Esophagus (tissue), 2 donors: Measurements from ENCODE around the gene IKBKG. TPM values are rescaled to one million over a fixed set of nuclear protein-coding genes. Genes with fewer than 3 reads are reported as not detected.
A peak's percentile ranks its signal among the peaks of the same experiment; 100 is the strongest.
"Not testable (repeated sequence)": the region's sequence is repeated elsewhere in the genome, so short reads cannot be mapped to it uniquely, and the experiment has no call there.

Experiments
- H3K27ac ChIP-seq, 2 donors: one replicate each; pipeline ENCODE4 v1.5.1; 2013; ENCODE audit warnings: low read depth in 2 of 2, mild to moderate bottlenecking in 2 of 2, inconsistent platforms in 1 of 2, low read length in 1 of 2, moderate library complexity in 1 of 2
- H3K27me3 ChIP-seq, 2 donors: one replicate each; pipeline ENCODE4 v1.6.1; 2013; ENCODE audit warnings: low read length in 2 of 2, control low read depth in 1 of 2, mild to moderate bottlenecking in 1 of 2; ENCODE audit not compliant: insufficient read depth in 2 of 2, control insufficient read depth in 1 of 2
- H3K36me3 ChIP-seq, 2 donors: one replicate each; pipeline ENCODE4 v1.6.1; 2013; ENCODE audit warnings: low read length in 1 of 2; ENCODE audit not compliant: control insufficient read depth in 2 of 2, insufficient read depth in 2 of 2
- H3K4me1 ChIP-seq, 2 donors: one replicate each; pipeline ENCODE4 v1.6.1; 2013; ENCODE audit warnings: low read length in 1 of 2; ENCODE audit not compliant: control insufficient read depth in 2 of 2, insufficient read depth in 2 of 2
- H3K4me3 ChIP-seq, 2 donors: one replicate each; pipeline ENCODE4 v1.5.1; 2013; ENCODE audit warnings: low read length in 2 of 2, mild to moderate bottlenecking in 2 of 2, low read depth in 1 of 2, moderate library complexity in 1 of 2
- H3K9me3 ChIP-seq, 2 donors: one replicate each; pipeline ENCODE4 v1.6.1; 2013; ENCODE audit warnings: mild to moderate bottlenecking in 2 of 2, low read depth in 1 of 2, low read length in 1 of 2, moderate library complexity in 1 of 2; ENCODE audit not compliant: control insufficient read depth in 2 of 2, insufficient read depth in 1 of 2
- WGBS, 2 donors: extraction: QIAGEN DNeasy Blood & Tissue Kit; methylation state at CpG; one replicate each; pipeline ENCODE4 v1.1.7; 2013; 5-methylcytosine and 5-hydroxymethylcytosine counted together
- polyA plus RNA-seq, 2 donors: library from polyadenylated mRNA; stranded (reverse); fragments of 200-250 nt; gene quantifications; one replicate each; pipeline ENCODE4 v1.2.3, GENCODE V29; 2013
- donor health status: healthy with polysubstance abuse.
- donor health status: Bipolar disorder and iron deficiency.

IKBKG gene
- polyA plus RNA-seq, 2 donors = 16.2 to 19.7 TPM

GRCh38 chrX:154540365-154540764 lies 7.1 kb upstream of the IKBKG start:
- not testable (repeated sequence) for H3K4me3 ChIP-seq, H3K9me3 ChIP-seq, H3K27me3 ChIP-seq, H3K36me3 ChIP-seq
- Histone ChIP-seq H3K4me1 (peaks cover 0 to 18% of the 10 kb centered on the region in 2 donors), H3K27ac (peak overlapping the region; percentile 64 to 84)
- WGBS, 2 donors = 82 to 83% methylated on average over 7 of the region's 7 CpGs

- Histone ChIP-seq H3K4me3 (no peak overlapping the region), H3K27me3 (no peaks in the 10 kb centered on the region), H3K4me1 (peaks cover 0 to 19% of the 10 kb centered on the region in 2 donors), H3K36me3 (no peaks in the 10 kb centered on the region), H3K27ac (peak overlapping the region; percentile 81 to 84), H3K9me3 (no peaks in the 10 kb centered on the region)
- 47 to 73% methylated on average over 19 of the region's 19 CpGs for WGBS, 2 donors
Measured at GRCh38 chrX:154540897-154541535, 6.4 kb upstream of the IKBKG start.

- H3K36me3 ChIP-seq = no peaks in the 10 kb centered on the region
- WGBS, 2 donors = 53% methylated on average over 5 of the region's 5 CpGs
- peaks cover 0 to 20% of the 10 kb centered on the region in 2 donors for H3K4me1 ChIP-seq
- H3K27ac ChIP-seq = peak overlapping the region; percentile 81 to 84
- H3K4me3 ChIP-seq = no peak overlapping the region
- no peaks in the 10 kb centered on the region for H3K9me3 ChIP-seq
- H3K27me3 ChIP-seq = no peaks in the 10 kb centered on the region
Measured at GRCh38 chrX:154541589-154541895, 5.9 kb upstream of the IKBKG start.

- Histone ChIP-seq H3K27ac (peak overlapping the region; percentile 81 to 84), H3K4me1 (peaks cover 0 to 20% of the 10 kb centered on the region in 2 donors), H3K4me3 (no peak overlapping the region), H3K27me3 (no peaks in the 10 kb centered on the region), H3K9me3 (peaks cover 0 to 4% of the 10 kb centered on the region in 2 donors), H3K36me3 (no peaks in the 10 kb centered on the region)
- 35 to 54% methylated on average over 11 to 12 of the region's 12 CpGs for WGBS, 2 donors
Measured at GRCh38 chrX:154541896-154542722, 5.3 kb upstream of the IKBKG start.

- Histone ChIP-seq H3K36me3 (no peaks in the 10 kb centered on the region), H3K27me3 (no peaks in the 10 kb centered on the region), H3K9me3 (peaks cover 0 to 4% of the 10 kb centered on the region in 2 donors), H3K27ac (peak overlapping the region; percentile 72 to 84), H3K4me3 (no peak overlapping the region), H3K4me1 (peaks cover 0 to 20% of the 10 kb centered on the region in 2 donors)
- 48 to 64% methylated on average over 20 of the region's 20 CpGs for WGBS, 2 donors
Measured at GRCh38 chrX:154542723-154543424, 4.5 kb upstream of the IKBKG start.

GRCh38 chrX:154545673-154546274 lies 1.6 kb upstream of the IKBKG start:
- Histone ChIP-seq H3K36me3 (no peaks in the 10 kb centered on the region), H3K9me3 (peaks cover 0 to 4% of the 10 kb centered on the region in 2 donors), H3K27me3 (no peaks in the 10 kb centered on the region), H3K4me3 (peak overlapping the region in 1 of 2 donors; percentile 49), H3K27ac (no peak overlapping the region), H3K4me1 (peaks cover 0 to 17% of the 10 kb centered on the region in 2 donors)
- WGBS, 2 donors = 90 to 91% methylated on average over 17 of the region's 17 CpGs

GRCh38 chrX:154546354-154547244 lies 821 bp upstream of the IKBKG start, which contains the start of gene G6PD:
Gene G6PD (minus strand): TSS chrX:154546846. CDS start chrX:154546155, 691 bp downstream.
- H3K27ac ChIP-seq = peak within 1 kb of the TSS; percentile 95 to 97
- peaks cover 0 to 12% of the 10 kb centered on the region in 2 donors for H3K4me1 ChIP-seq
- 0 to 21% methylated on average over 62 to 92 of the region's 92 CpGs for WGBS, 2 donors
- peak within 1 kb of the TSS; percentile 49 to 68 for H3K4me3 ChIP-seq
- H3K9me3 ChIP-seq = peaks cover 0 to 4% of the 10 kb centered on the region in 2 donors
- H3K27me3 ChIP-seq = no peaks in the 10 kb centered on the region
- no peaks in the 10 kb centered on the region for H3K36me3 ChIP-seq

- Histone ChIP-seq H3K36me3 (peaks cover 0 to 6% of the 10 kb centered on the region in 2 donors), H3K27ac (peak overlapping the region; percentile 95 to 97), H3K4me3 (peak overlapping the region; percentile 49 to 68), H3K9me3 (peaks cover 0 to 4% of the 10 kb centered on the region in 2 donors), H3K27me3 (no peaks in the 10 kb centered on the region), H3K4me1 (peaks cover 0 to 2% of the 10 kb centered on the region in 2 donors)
- WGBS, 2 donors = 0 to 27% methylated on average over 9 of the region's 9 CpGs
Measured at GRCh38 chrX:154548028-154548316, 552 bp downstream of the IKBKG start.
